Measurements from ENCODE around the gene ALK.

DNA sequence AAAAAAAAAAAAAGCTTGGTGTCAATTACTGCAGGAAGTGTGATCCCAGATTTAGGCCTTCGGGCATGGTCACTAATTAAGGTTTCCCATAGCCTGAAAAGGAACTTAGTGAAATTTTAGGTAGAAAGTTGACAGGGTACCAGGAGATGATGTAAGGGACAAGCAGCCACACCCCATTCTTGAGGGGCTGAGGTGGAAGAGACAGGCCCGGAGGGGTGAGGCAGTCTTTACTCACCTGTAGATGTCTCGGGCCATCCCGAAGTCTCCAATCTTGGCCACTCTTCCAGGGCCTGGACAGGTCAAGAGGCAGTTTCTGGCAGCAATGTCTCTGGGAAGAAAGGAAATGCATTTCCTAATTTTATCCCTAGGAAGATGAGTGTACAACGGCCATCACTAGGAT is 711.8 kb downstream of the ALK start:
- TF ChIP-seq CTCF (IDR thresholded peaks at IDR 0.05) (no peak), POLR2A (IDR thresholded peaks at IDR 0.05) (no peak)
